K562 (cell line): ENCODE data around the gene OGDH.

Experiments
- CBX2 ChIP-seq: fragments of 200-600 bp; sonication (generic); IDR thresholded peaks from one replicate; pipeline ENCODE4 v1.6.1; 2012; ENCODE audit warnings: mild to moderate bottlenecking, low read length, inconsistent platforms; ENCODE audit not compliant: insufficient read depth, poor library complexity, severe bottlenecking
- CTCF ChIP-seq, 3 experiments: IDR thresholded peaks in 2 of 3; conservative IDR thresholded peaks in 1 of 3; 2 replicates each; pipeline ENCODE4 v1.5.1; 2011 to 2012; ENCODE audit warnings: low read length in 3 of 3, mild to moderate bottlenecking in 3 of 3, control low read depth in 2 of 3, improper control_type of control experiment in 1 of 3, inconsistent platforms in 1 of 3, low read depth in 1 of 3, mixed read lengths in 1 of 3, moderate library complexity in 1 of 3; ENCODE audit not compliant: insufficient read depth in 2 of 3
- EP300 ChIP-seq: IDR thresholded peaks from 2 replicates; pipeline ENCODE4 v1.6.1; 2012; ENCODE audit warnings: low read length, improper control_type of control experiment
- ERF ChIP-seq: fragments of 450-650 bp; formaldehyde crosslinking; IDR thresholded peaks from 2 replicates; pipeline ENCODE4 v1.4.0; 2020; ENCODE audit warnings: mild to moderate bottlenecking, mixed read lengths
- HDAC2 ChIP-seq: fragments of 450-650 bp; IDR thresholded peaks from 2 replicates; pipeline ENCODE4 v1.6.1; 2016; ENCODE audit warnings: mild to moderate bottlenecking
- KDM4B ChIP-seq, 2 experiments: fragments of 450-650 bp in 1 of 2; sonication (generic) in 1 of 2; IDR thresholded peaks; 2 replicates each; pipeline ENCODE4 v1.6.1; 2016 to 2017; ENCODE audit warnings: borderline replicate concordance in 2 of 2, antibody characterized with exemption in 1 of 2, low read depth in 1 of 2, mild to moderate bottlenecking in 1 of 2
- KLF10 ChIP-seq: fragments of 250-450 bp; sonication (Bioruptor Pico); IDR thresholded peaks from 2 replicates; pipeline ENCODE4 v1.6.1; 2021; ENCODE audit warnings: matching md5 sums
- POLR2A ChIP-seq: fragments of 450-650 bp; conservative IDR thresholded peaks from 2 replicates; pipeline ENCODE4 v1.6.1; 2016
- RBFOX2 ChIP-seq: fragments of 200-400 bp; formaldehyde crosslinking; IDR thresholded peaks from 2 replicates; pipeline ENCODE4 v1.6.1; 2017; ENCODE audit warnings: low read depth, mild to moderate bottlenecking, low read length, moderate library complexity
- SAP30 ChIP-seq: fragments of 200-600 bp; sonication (generic); IDR thresholded peaks from 2 replicates; pipeline ENCODE4 v1.6.1; 2012; ENCODE audit warnings: borderline replicate concordance, low read depth, mild to moderate bottlenecking, moderate library complexity, low read length, control low read depth, inconsistent platforms; ENCODE audit not compliant: insufficient read depth, poor library complexity, severe bottlenecking
- SRF ChIP-seq, 2 experiments: fragments of 250-450, 450-650 bp in 1 of 2; sonication (Bioruptor Pico) in 1 of 2; sonication (generic) in 1 of 2; formaldehyde crosslinking; IDR thresholded peaks; 2 replicates each; pipeline versions ENCODE4 v1.5.0 to v1.5.1; 2020 to 2022; ENCODE audit warnings: mild to moderate bottlenecking in 1 of 2, missing genetic modification reagents in 1 of 2
- ZNF311 ChIP-seq: fragments of 250-450 bp; sonication (Bioruptor Pico); IDR thresholded peaks from 2 replicates; pipeline ENCODE4 v1.4.0; 2020; ENCODE audit warnings: mild to moderate bottlenecking, moderate library complexity
- ZNF589 ChIP-seq: fragments of 200-800 bp; sonication (Bioruptor generic); IDR thresholded peaks from 2 replicates; pipeline ENCODE4 v1.6.1; 2016; ENCODE audit warnings: low read depth, missing genetic modification characterization, missing compliant biosample characterization

GRCh38 chr7:44607141-44608068, 978 bp downstream of the OGDH start:
- TF ChIP-seq KDM4B (IDR thresholded peaks at IDR 0.05; ENCODE audit: borderline replicate concordance in 2 of 2, low read depth in 1 of 2) (no peak), CBX2 (no peak), HDAC2 (peak; percentile 7; the same call in 1 of the 2 replicates), EP300 (no peak), RBFOX2 (no peak), POLR2A (no peak), SRF (CRISPR knock-in tag; IDR thresholded peaks at IDR 0.05) (no peak), SAP30 (no peak), ERF (CRISPR knock-in tag) (0 out of 2 replicates have a peak, but pooled peaks have one; percentile 43), CTCF (IDR thresholded peaks at IDR 0.05 in 2 of 3, conservative IDR thresholded peaks at IDR 0.05 in 1 of 3; ENCODE audit: insufficient read depth in 2 of 3, low read depth in 1 of 3, low read length in 3 of 3) (no peak), ZNF589 (CRISPR knock-in tag) (peak; percentile 24; the same call in 1 of the 2 replicates), ZNF311 (CRISPR knock-in tag) (no peak), KLF10 (CRISPR knock-in tag) (no peak)
